HG03354 (cell line): ENCODE results near the gene FSTL4.

Experiments
- ATAC-seq: cut with Tn5 transposase; IDR thresholded peaks from one replicate; pipeline ENCODE4 v1.9.1; 2021; ENCODE audit warnings: mild to moderate bottlenecking; ENCODE audit not compliant: unreplicated experiment, poor library complexity, severe bottlenecking

FSTL4 gene

GRCh38 chr5:133363807-133364587 is 248.3 kb downstream of the FSTL4 start:
- no peak for ATAC-seq

GRCh38 chr5:133362438-133362837 is 249.9 kb downstream of the FSTL4 start:
- no peak for ATAC-seq

GRCh38 chr5:133361922-133362321 is 250.4 kb downstream of the FSTL4 start:
- no peak for ATAC-seq

- no peak for ATAC-seq
These were observed 251.5 kb downstream of the FSTL4 start for GRCh38 chr5:133360693-133361472.

GRCh38 chr5:133359861-133360260 is 252.5 kb downstream of the FSTL4 start:
- ATAC-seq = no peak

GRCh38 chr5:133358271-133358670 is 254.1 kb downstream of the FSTL4 start:
- ATAC-seq = no peak

GRCh38 chr5:133357758-133358157 is 254.6 kb downstream of the FSTL4 start:
- no peak for ATAC-seq

- no peak for ATAC-seq
These were observed 255.3 kb downstream of the FSTL4 start for GRCh38 chr5:133356984-133357421.

- no peak for ATAC-seq
These were observed 255.9 kb downstream of the FSTL4 start for GRCh38 chr5:133356396-133356983.

- ATAC-seq = no peak
These were observed 257.8 kb downstream of the FSTL4 start for GRCh38 chr5:133354323-133355185.

GRCh38 chr5:133353741-133354140 is 258.6 kb downstream of the FSTL4 start:
- ATAC-seq = no peak

- ATAC-seq = no peak
These were observed 263.9 kb downstream of the FSTL4 start for GRCh38 chr5:133348406-133348805.

- no peak for ATAC-seq
These were observed 265.3 kb downstream of the FSTL4 start for GRCh38 chr5:133347039-133347438.

- no peak for ATAC-seq
These were observed 268.1 kb downstream of the FSTL4 start for GRCh38 chr5:133344266-133344665.

GRCh38 chr5:133343196-133343595 is 269.1 kb downstream of the FSTL4 start:
- no peak for ATAC-seq

- no peak for ATAC-seq
These were observed 270.2 kb downstream of the FSTL4 start for GRCh38 chr5:133341915-133342710.

GRCh38 chr5:133341296-133341695 is 271.0 kb downstream of the FSTL4 start:
- ATAC-seq = no peak

- ATAC-seq = no peak
These were observed 271.5 kb downstream of the FSTL4 start for GRCh38 chr5:133340822-133341221.
